Stimulated activated CD4-positive, alpha-beta T cell treated with anti-CD3 and anti-CD28 coated beads, Interleukin-12 subunit alpha, Interleukin-12 subunit beta, amount 100 ng/mL, for 24 hours (primary cell): Measurements from ENCODE around the gene TCEAL4.
A peak's percentile ranks its signal among the peaks of the same experiment; 100 is the strongest.

Source experiments
- DNase-seq, 2 experiments: peaks; one replicate each; pipeline ENCODE4 v3.0.0-alpha.2; 2020; ENCODE audit warnings: low read depth in 2 of 2

Gene TCEAL4

DNA sequence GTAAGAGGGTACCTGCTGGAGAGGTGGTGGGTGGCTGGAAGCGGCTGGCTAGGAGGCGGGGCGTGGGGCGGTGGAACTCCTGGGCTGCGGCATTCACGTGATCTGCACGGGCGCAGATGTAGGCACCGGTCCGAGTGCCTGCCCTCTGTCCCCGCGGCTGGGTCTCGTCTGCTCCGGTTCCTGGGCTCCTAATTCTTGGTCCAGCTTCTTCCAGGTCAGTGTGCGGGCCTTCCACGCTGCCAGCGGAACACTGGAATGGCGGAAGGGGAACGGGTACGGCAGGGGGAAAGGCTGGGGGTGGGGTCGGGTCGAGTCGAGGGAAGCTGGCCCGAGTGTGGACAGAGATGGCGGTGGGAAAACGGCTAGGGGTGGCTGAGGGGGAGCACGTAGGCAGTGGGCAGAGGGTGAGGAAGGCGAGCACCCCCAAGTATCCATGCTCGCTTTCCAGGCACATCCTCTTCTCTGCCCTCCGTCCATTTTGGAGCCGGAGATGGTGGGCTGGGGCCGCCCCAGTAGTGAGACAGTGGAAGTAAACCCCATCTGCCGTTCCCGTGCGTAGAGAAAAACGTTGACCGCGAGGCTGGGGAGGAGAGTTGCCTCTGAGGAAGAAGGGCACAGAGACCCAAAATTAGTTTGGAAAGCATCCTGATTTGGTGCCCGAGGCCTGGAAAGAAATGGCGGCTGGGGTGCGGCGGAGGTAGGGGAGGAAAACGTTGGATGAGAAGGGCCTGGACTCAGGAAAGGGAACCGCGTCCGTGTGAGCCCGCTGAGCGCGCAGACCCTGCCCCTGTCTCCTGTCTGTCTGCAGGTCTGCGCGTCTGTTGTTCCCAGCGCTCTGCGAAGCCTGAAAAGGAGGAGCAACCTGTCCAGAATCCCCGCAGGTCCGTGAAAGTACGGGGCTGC lies at the start of gene TCEAL4:
Gene TCEAL4 (plus strand): TSS at position 105 of the 903 bp plus-strand sequence. CDS start 1,161 bp downstream, outside the sequence.
- peak in 1 of 2 experiments; percentile 22 for DNase-seq

DNA sequence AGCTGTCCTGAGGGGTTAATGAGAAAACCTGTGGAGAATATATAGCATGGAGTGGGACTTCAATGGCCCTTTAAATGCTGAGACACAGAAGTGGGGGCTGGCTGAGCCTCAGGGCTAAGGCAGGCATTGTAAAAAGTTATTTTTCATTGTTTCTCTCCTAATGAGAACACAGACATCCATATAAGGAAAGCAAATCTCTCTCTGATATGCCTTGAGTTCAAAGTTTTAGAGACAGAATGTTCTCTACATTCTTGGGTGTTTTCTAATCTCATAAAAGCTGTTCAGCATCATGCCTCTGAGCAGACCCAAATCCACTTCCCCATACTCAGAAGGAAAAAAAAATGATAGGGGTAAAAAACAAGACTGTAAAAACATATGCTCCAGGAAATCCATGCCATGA lies 49.2 kb upstream of the TCEAL4 start:
- DNase-seq = no peak

DNA sequence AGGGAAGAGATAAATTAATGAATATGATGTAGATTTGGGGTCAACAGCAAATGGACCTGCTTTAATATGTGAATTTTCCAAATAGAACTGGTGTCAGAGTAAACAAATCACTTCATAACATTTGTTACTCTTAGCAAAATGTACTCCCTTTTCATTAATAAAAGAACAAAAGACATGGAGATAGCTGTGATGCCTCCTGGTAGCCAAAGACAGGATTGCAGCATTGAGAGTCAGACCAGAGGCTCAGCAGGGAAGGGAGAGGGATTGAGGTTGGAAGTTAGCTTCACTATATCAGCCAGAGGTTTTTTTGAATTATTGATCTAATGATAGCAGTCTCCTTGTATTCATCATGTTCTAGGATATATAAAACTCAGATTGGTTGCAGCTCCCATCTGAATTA lies 48.6 kb upstream of the TCEAL4 start:
- no peak for DNase-seq

DNA sequence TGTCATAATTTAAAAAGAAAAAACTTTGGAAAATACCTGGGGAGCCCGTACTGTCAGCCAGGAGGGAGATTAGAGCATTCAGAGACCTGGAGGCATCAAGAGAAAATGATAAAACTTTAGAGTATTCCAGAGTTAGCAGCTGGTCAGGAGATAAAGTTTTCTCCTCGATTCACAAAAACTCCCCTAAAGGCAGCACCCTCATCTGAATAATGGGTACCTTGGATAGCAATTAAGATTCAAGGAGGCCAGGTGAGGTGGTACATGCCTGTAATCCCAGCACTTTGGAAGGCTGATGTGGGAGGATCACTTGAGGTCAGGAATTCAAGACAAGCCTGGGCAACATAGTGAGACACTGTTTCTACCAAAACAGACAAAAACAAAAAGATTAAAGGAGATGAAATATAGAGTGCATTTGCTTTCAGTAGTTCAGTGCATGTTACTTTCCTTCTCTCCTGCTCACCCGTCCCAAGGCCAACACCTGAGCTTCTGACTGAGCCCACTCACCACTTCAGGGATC lies 47.4 kb upstream of the TCEAL4 start:
- no peak for DNase-seq

DNA sequence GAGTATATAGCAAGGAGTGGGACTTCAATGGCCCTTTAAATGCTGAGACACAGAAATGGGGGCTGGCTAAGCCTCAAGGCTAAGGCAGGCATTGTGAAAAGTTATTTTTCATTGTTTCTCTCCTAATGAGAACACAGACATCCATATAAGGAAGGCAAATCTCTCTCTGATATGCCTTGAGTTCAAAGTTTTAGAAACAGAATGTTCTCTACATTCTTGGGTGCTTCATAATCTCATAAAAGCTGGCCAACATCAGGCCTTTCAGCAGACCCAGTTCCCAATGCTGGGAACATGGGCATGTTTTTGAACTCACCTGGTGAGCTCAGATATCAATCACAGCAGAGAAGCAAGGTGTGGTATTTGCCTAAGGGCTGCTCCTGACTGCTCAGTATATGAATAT lies 46.6 kb upstream of the TCEAL4 start:
- no peak for DNase-seq

DNA sequence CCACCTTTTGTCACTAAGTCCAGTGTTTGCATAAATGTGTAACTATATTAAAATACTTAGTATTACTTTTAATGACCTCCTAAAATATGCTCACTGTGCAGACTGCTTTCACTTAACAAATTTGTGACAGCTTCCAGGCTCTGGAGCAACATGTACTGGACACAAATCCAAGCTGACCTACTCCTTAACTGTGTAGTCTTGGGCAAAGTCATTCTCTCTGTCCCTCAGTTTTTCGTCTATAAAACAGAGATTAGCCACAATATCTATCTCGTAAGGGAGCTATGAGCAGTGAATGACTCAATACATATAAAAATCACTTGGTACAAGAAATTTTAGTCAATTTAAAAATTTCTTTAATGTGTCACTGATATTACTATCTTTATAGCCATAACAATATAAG lies 45.6 kb upstream of the TCEAL4 start:
- DNase-seq = no peak

DNA sequence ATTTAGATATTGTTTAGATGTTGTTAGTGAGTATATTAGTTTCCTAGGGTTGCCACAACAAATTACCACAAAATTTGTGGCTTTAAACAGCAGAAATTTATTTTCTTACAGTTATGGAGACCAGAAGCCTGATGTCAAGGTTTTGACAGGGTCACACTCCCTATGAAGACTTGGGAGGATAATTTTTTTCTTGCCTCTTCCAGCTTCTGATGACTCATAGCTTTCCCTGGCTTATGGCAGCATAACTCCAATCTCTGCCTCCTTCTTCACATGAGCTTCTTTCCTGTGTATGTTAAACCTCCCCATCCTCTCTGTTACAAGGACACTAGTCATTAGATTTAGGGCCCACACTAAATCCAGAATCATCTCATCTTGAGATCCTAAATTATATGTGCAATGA lies 45.2 kb upstream of the TCEAL4 start:
- DNase-seq = no peak

DNA sequence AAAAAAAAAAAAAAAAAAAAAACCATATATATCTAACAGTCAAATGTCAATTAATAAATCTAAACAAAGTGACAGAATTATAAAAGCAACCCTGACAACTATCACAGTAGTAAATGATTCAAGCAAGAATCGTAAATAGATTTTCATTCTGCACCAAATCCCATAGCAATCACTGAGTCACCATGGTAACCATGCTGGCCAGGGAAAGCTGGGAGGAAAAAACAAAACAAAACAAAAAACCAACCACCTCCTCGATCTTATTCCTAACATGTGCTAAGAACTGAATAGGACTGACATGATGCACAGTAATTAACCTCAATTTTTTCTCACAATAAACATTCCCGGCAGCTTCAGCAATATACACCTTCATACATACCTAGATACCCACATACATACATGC lies 35.4 kb upstream of the TCEAL4 start:
- no peak for DNase-seq

DNA sequence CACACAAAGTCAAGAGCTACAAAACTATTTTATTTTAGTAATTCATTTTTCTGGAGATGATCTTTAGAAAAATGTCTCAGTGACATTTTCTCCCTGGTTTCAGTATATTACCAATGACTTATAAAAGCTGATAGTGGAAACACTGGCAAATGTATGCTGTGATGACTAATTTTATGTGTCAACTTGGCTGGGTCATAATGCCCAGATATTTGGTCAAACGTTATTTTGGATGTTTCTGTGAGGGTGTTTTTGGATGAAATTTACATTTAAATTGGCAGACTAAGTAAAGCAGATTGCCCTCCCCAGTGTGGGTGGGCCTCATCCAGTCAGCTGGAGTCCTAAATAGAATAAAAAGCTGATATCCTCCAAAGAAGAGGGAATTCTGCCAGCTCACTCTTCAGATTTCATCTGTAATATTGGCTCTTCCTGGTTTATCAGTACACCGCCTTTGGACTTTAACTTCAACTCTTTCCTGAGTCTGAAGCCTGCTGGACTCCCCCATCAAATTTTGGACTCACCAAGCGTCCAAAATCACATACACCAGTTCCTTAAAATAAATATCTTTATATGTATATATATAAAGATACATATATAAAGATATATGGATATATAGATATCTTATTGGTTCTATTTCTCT lies 34.8 kb upstream of the TCEAL4 start:
- DNase-seq = no peak

DNA sequence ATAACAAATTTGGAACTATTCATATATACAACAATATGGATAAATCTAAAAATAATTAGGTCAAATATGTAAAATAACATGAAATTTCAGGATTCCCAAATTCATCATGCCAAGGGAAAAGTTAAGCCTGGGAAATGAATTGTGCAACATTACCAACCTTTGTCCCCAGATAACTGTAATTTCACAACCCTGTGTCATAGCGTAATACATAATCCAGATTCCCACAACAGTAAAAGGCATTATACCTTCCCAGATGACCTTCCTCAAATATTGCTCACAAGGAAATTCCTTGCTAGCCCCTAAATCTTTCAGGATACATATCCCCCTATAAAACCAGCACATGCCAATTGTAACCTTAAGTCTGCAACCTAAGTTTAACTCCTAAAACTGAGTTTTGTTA lies 33.1 kb upstream of the TCEAL4 start:
- DNase-seq = no peak

DNA sequence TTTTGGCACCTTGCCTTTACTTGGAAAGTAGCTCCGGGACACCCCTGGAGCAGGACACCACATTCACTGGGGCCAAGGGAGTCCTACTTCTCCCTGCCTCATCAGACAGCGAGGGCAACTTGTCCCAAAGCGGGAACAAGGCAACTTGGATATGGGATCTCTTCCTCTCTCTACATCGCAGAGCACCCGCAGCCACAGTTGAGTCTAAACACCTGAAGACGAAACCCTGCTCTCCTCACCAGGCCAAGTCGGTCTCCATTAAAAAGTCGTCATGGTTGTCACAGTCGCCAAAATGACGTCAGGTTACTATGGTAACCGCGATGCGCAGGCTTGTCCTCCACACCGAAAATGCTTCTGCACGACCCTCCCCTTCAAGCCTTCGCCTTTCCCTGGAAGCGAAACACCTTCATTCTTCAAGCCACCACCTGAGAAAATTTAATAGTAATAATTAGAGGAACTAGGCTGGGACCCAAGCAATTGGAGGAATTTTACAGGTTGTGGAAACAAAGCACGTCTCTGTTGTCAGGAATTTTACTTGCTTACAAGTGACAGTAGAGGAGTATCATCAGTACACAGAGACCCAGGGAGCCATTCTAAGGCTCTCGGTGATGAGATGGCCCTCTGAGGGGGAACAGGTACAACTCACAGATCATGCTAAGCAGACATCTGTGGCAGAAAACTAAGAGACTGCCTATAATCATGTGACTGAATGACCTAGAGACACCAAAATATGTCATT lies 30.5 kb upstream of the TCEAL4 start:
- peak; percentile 39 to 55 for DNase-seq

DNA sequence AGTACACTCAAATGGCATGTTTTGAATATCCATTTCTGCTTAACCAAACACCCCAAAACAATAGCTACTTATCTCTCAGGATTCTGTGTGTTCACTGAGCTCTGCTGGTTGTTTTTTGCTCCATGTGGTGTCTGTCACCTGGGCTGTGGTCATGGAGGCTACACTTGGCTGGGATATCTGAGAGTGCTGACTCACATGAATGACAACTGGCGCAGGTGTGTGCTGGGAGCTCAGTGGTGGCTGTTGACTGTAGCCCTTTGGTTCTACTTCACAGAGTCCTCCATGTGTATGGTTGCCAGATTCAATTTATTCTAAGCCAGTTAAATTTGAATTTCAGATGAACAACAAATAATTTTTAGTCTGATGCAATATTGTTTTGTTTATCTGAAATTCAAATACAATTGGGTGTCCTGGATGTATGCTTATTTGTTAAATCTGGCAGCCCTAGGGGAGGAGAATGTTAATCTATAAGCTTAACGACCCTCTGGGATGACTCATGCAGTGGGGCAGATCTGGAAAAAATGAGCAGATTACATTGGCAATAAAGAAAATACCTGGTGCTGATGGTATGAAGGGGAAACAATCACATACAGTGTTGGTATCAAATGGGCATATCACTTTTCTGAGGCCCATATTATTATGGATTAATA lies 28.2 kb upstream of the TCEAL4 start:
- no peak for DNase-seq

DNA sequence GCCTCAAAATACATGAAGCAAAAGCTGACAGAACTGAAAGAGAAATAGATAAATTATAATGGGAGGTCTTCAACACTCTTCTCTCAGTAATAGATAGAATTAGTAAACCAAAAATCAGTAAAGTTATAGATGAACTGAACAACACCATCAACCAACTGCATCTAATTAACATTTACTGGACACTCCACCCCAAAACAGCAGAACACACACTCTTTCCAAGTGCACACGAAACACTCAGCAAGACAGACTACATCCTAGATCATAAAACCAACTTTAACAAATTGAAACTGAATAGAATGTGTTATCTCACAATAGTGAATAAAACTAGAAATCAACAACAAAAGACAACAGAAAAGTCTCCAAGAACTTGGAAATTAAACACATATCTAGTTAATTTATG lies 25.1 kb upstream of the TCEAL4 start:
- DNase-seq = no peak

DNA sequence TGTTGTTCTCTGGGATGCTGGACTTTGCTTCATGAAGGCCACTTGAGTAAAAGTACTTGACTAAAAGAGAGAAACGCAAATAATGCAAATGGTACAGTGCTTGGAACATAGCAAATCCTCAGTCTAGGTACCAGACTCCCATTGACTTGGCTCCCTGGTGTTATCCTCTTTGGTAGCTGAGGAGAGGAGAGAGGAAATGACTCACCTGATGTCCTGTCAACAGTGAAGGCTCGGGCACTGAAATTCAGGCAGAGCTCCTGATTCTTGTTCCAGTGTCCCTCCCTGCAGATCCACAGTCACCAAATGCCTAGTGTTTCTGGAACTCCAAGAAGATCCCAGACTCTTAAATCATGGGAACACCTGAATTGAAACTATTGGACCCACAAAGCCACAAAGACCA lies 22.5 kb upstream of the TCEAL4 start:
- no peak for DNase-seq

DNA sequence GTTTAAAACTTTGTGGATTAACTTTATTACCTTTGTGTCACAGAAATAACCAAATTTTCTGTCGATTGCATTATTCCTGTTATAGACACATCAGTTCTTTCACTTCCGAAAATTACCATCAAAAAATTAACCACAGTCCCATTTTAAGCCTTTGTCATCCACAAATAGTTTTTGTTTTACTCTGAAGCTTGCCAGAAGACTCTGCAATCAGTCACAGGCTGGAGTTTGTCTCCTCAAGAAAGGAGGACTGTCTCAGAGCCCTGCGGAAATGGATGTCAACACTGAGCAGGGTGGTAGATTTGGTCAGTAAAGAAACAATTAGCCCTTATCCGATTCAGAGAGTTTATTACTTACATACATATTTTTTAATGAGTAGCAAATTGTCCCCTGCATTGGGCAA lies 20.1 kb upstream of the TCEAL4 start:
- no peak for DNase-seq

DNA sequence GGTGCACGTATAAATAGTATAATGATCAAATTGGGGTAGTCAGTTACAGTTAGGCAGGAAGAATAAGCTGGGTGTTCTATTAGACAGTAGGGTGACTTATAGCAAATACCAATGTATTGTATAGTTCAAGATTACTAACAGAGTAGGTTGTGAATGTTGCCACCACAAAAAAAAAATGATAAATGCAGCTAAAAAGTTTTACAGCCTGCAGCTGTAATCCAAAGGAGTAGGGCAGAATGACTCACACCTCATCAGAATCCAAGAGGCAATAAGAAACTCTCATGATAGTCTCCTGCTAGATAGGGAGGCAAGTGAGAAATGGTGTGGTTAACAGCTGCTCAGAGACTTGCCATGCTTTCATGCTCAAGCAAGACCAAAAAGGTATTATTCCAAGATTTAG lies 19.6 kb upstream of the TCEAL4 start:
- no peak for DNase-seq

DNA sequence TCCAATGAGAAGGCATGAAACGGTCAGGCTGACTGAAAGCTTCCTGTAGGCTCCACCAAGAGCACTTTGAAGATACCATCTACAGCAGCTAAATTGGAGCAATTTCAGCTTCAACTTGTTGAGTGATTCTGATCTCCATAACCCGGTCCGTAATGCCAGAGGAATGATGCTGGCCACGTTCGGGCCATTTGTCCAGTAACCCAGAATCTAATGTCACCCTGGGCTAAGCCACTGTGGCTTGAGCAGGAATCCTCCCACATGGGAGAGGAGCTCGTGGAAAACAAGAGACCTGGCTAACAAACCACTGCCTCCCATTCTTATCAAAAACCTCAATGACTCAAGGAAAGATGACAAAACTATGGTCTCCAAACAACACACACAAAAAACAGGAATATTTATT lies 14.2 kb upstream of the TCEAL4 start:
- DNase-seq = no peak

DNA sequence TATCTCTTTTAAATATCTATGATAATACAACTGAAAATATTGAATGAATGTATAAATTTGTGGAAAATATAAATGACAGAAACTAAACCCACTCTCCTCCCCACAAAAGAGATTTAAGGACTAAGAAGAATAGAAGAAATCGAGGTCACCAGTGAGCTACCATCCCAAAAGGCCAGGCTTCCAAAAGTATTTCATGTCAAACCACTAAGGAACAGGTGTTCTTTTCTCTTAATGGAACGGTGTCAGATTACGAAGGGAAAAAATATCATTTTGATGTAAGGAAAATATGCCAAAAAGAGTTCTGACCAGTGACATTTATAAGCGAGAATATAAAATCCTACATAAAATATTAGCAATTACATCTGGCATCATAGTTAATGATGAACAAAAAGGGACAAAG lies 13.6 kb upstream of the TCEAL4 start:
- DNase-seq = no peak

DNA sequence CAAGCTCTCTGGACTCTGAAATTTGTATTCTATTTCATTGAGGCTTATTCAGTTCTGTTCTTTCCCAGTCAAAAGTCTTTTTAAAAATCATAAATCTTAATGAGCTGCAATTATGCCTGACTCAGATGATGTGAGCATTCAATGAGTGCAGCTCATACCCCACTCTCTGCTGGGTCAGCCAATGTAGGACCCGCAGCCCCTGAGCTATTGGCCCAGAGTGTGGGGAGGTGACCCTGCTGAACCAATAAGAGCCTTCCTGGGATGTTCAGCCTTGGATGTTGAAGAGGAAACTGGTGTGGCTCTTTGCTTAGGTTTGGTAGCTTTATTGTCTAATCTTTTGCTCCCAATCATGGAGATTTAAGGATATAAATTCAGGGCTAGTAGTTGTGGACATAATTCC lies 12.1 kb upstream of the TCEAL4 start:
- no peak for DNase-seq

DNA sequence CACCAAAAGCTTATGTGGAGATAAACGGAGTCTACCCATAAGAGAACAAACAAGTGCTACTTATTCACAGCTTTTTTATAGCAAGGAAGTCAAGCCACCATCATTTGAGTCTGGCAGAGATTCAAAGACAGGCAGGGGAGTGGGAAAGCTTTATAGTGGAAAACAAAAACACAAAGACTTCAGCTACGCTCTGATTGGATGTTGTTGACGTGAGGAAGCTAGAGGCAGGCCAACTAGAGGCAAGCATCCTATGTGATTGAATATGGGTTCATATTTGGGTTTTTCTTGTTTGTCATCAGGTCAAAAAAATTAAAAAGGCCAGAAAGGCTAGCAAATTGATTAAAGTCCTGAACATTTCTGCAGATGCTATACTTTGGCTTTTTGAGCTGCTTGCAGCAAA lies 719 bp upstream of the TCEAL4 start:
- no peak for DNase-seq

DNA sequence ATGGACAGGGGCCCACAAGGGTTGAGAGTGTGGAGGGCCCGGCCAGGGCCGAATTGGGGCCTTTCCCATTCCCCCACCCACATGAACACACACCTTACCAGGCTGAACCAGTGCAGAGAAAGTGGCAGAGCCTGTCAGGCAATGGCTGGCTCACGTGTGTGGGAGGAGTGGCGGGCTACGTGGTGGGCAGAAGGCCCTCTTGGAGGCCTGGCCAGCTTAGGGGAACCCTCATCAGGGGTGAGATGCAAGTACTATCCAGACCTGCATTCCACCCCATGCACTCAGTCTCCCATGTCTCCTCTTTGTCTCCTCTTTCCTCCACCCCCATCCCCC lies 965 bp downstream of the TCEAL4 start:
- DNase-seq = no peak

DNA sequence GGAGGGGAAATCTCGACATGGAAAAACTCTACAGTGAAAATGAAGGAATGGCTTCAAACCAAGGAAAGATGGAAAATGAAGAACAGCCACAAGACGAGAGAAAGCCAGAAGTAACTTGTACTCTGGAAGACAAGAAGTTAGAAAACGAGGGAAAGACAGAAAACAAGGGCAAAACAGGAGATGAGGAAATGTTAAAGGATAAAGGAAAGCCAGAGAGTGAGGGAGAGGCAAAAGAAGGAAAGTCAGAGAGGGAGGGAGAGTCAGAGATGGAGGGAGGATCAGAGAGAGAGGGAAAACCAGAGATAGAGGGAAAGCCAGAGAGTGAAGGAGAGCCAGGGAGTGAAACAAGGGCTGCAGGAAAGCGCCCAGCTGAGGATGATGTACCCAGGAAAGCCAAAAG lies 1.3 kb downstream of the TCEAL4 start:
- DNase-seq = no peak
